ENCODE data around the gene SMIM33. TPM values are rescaled to one million over a fixed set of nuclear protein-coding genes. Genes with fewer than 3 reads are reported as not detected.

The SMIM33 gene
- total and polyA plus RNA-seq, 8 donors = not detected

DNA sequence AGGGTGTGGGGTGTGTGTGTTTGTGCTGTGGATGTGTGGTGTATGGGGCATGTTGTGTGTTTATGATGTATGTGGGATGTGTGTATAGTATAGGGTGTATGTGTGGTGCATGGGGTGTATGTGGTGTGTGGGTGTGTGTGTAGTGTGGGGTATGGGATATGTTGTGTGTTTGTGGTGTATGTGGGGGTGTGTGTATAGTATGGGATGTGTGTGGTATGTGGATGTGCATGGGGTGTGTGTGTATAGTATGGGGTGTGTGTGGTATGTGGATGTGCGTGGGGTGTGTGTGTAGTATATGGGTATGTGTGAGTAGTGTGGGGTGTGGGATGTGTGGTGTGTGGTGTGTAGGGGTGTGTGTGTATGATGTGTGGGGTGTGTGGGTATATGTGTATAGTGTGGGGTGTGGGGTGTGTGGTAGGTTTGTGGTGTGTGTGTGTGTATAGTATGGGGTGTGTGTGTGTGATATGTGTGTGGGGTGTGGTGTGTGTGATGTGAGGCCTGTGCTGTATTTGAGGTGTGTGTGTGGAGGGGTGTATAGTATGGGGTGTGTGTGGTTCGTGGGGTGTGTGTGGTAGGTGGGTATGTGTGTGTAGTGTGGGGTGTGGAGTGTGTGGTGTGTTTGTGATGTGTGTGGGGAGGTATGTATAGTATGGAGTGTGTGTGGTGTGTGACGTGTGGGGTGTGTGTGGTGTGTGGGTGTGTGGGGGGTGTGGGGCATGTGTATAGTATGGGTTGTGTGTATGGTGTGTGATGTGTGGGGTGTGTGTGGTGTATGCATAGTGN lies 18.7 kb upstream of the SMIM33 start:
- Histone ChIP-seq H3K36me3 (no peaks in the 10 kb centered on the region), H3K4me1 (no peaks in the 10 kb centered on the region), H3K4me3 (no peak overlapping the region), H3K9me3 (no peaks in the 10 kb centered on the region), H3K27ac (no peak overlapping the region), H3K27me3 (no peaks in the 10 kb centered on the region)
- no peak for FAIRE-seq
- ATAC-seq = no peak
- 73 to 74% methylated on average over 3 of the region's 3 CpGs for WGBS, 2 donors
- TF ChIP-seq, protein P1, sequence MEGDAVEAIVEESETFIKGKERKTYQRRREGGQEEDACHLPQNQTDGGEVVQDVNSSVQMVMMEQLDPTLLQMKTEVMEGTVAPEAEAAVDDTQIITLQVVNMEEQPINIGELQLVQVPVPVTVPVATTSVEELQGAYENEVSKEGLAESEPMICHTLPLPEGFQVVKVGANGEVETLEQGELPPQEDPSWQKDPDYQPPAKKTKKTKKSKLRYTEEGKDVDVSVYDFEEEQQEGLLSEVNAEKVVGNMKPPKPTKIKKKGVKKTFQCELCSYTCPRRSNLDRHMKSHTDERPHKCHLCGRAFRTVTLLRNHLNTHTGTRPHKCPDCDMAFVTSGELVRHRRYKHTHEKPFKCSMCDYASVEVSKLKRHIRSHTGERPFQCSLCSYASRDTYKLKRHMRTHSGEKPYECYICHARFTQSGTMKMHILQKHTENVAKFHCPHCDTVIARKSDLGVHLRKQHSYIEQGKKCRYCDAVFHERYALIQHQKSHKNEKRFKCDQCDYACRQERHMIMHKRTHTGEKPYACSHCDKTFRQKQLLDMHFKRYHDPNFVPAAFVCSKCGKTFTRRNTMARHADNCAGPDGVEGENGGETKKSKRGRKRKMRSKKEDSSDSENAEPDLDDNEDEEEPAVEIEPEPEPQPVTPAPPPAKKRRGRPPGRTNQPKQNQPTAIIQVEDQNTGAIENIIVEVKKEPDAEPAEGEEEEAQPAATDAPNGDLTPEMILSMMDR (IDR thresholded peaks at IDR 0.05) = no peak
- no peak for DNase-seq
- intact Hi-C loops (cut with DNase I) = no loop called here

DNA sequence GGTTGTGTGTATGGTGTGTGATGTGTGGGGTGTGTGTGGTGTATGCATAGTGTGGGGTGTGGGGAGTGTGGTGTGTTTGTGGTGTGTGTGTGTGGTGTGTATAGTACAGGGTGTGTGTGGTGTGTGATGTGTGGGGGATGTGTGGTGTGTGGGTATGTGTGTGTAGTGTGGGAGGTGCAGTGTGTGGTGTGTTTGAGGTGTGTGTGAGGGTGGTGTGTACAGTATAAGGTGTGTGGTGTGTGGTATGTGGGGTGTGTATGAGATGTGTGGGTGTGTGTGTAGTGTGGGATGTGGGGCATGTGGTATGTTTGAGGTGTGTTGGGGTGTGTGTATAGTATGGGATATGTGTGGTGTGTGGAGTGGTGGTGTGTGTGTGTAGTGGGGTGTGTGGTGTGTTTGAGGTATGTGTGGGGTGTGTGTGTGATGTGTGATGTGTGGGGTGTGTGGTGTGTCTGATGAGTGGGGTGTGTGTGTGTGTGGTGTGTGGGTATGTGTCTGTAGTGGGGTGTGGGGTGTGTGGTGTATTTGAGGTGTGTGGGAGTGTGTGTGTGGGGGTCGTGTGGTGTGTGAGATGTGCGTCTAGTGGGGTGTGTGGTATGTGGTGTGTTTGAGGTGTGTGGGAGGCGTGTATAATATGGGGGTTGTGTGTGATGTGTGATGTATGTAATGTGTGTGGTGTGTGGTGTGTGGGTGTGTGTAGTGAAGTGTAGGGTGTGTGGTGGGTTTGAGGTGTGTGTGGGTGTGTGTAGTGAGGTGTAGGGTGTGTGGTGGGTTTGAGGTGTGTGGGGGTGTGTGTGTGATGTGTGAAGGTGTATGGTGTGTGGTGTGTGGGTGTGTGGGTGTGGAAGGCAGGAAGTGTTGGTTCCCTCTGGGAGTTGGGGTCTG lies 16.9 kb upstream of the SMIM33 start:
- ATAC-seq = no peak
- H3K36me3 ChIP-seq = no peaks in the 10 kb centered on the region
- H3K4me1 ChIP-seq = no peaks in the 10 kb centered on the region
- TF ChIP-seq, protein P1 (IDR thresholded peaks at IDR 0.05) = no peak
- no peak for DNase-seq
- no peak for FAIRE-seq
- no peak overlapping the region for H3K27ac ChIP-seq
- no peaks in the 10 kb centered on the region for H3K9me3 ChIP-seq
- 71 to 72% methylated on average over 3 of the region's 3 CpGs for WGBS, 2 donors
- no peaks in the 10 kb centered on the region for H3K27me3 ChIP-seq
- H3K4me3 ChIP-seq = no peak overlapping the region
- intact Hi-C loops (cut with DNase I) = no loop called here

DNA sequence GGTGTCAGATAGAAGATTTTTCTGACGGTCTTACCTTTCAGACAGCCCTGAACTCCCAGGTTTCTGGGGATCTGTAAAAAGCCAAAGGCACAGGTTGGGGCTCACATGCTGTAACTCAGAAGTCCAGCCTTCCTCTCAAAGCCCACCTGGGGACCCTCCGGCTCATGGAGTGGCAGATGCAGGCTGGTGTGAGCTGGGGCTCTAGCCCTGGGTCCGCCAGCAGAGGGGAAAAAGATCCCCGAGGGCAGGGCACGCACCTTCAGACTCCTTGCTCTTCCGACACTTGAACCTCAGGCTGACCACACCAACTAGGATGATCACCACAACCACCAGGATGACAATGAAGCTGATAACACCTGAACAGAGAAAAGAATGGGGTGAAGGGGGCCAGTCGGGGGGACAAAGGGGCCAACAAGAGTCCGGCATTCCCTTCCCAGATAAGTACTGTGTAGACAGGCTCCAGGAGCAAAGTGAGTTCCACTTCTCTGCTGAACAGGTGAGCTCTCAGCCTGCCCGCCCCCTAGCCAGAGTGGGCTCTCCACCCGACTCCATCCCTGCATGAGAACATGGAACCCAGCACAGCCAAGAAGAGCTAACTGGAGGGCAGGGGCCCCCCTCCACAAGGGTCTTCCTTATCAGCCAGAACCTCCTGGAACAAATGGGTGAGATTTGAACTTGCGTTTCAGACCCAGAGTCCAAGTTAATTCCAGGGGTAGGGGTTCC lies 16.1 kb upstream of the SMIM33 start:
- TF ChIP-seq, protein P1 (IDR thresholded peaks at IDR 0.05) = no peak
- H3K27ac ChIP-seq = no peak overlapping the region
- ATAC-seq (no peak), DNase-seq (no peak), FAIRE-seq (no peak)
- H3K4me1 ChIP-seq = no peaks in the 10 kb centered on the region
- H3K4me3 ChIP-seq = no peak overlapping the region
- H3K9me3 ChIP-seq = no peaks in the 10 kb centered on the region
- no peaks in the 10 kb centered on the region for H3K36me3 ChIP-seq
- H3K27me3 ChIP-seq = no peaks in the 10 kb centered on the region
- intact Hi-C loops (cut with DNase I) = no loop called here
- WGBS, 2 donors = 72 to 79% methylated on average over 11 of the region's 11 CpGs

DNA sequence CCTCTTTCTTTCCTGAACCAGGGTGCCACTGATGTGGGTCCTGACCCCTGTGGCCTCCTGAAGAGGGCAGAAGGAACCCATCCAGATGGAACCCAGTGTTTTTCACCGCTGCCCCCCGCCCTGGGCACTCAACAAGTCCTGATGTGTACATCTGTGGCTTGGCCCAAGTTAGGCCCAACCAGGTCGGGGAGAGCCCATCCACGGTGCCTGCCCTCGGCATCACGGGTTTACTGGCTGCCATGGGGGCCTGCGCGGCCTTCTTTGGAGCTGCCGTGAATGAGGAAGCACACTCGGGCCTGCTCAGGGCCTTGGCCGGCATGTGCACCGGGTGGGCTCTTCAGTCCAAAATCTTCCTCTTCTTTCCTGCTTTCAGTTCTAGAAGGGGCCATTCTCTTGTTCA lies 14.0 kb upstream of the SMIM33 start:
- Histone ChIP-seq H3K4me1 (no peaks in the 10 kb centered on the region), H3K36me3 (no peaks in the 10 kb centered on the region), H3K9me3 (no peaks in the 10 kb centered on the region), H3K4me3 (no peak overlapping the region), H3K27ac (no peak overlapping the region), H3K27me3 (no peaks in the 10 kb centered on the region)
- ATAC-seq (no peak), DNase-seq (no peak), FAIRE-seq (no peak)
- WGBS, 2 donors = 83 to 88% methylated on average over 12 of the region's 12 CpGs
- intact Hi-C loops (cut with DNase I) = no loop called here
- TF ChIP-seq, protein P1 (IDR thresholded peaks at IDR 0.05) = no peak
